ENCODE data around the gene HSPB9.
A peak's percentile ranks its signal among the peaks of the same experiment; 100 is the strongest.

HSPB9 gene, protein sequence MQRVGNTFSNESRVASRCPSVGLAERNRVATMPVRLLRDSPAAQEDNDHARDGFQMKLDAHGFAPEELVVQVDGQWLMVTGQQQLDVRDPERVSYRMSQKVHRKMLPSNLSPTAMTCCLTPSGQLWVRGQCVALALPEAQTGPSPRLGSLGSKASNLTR

DNA sequence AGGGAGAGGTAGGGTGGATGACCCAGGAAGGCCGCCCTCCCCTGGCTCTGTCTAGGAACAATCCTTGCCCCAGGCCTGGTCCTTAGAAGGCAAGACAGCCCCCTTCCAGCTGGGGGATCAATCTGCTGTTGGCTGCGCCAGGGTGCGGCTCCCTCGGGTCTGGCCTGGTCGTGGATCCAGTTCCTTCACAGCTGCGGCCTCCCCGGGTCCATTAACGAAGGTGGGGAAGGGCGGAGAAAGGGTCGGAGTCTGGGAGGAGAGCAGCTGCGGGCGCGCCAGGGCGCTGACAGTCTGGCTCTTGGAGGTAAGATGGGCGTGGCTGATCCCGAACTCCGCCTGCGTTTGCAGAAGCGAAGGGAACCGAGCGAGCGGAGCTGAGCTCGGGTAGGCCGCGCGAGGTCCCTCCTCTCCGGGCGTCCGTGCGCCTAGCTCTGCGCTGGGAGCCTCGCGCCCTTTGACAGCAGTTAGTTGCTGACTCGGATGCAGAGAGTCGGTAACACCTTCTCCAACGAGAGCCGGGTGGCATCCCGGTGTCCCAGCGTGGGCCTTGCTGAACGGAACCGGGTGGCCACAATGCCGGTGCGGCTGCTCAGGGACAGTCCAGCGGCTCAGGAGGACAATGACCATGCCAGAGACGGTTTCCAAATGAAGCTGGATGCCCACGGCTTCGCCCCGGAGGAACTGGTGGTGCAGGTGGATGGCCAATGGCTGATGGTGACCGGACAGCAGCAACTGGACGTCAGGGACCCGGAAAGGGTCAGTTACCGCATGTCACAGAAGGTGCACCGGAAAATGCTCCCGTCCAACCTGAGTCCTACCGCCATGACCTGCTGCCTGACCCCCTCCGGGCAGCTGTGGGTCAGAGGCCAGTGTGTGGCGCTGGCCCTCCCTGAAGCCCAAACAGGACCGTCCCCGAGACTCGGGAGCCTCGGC, at the start of gene HSPB9:
Gene HSPB9 (plus strand): TSS at position 434 of the 933 bp plus-strand sequence. CDS start 47 bp downstream, at position 481.
- DNase-seq: peak in 1 of 14 donors; percentile 6

DNA sequence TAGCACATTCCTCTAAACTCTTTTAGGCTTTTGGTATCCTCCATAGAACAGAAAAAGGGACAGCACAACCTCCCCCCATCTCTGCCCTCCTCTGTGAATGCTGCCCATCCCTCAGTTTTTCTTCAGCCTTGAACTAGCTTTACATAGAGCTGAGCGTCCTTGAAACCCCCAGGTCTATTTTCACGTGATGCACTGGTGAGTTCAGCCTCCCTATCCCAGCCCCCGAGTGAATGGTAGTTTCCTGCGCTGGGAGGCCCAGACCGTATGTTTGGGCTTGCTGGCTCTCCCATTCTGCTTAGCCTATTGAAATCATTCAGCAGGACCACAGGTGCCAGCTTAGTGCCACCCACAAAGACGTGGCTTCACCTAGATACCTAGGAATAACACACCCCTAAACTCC, 46.8 kb upstream of the HSPB9 start:
- no peak for DNase-seq

DNA sequence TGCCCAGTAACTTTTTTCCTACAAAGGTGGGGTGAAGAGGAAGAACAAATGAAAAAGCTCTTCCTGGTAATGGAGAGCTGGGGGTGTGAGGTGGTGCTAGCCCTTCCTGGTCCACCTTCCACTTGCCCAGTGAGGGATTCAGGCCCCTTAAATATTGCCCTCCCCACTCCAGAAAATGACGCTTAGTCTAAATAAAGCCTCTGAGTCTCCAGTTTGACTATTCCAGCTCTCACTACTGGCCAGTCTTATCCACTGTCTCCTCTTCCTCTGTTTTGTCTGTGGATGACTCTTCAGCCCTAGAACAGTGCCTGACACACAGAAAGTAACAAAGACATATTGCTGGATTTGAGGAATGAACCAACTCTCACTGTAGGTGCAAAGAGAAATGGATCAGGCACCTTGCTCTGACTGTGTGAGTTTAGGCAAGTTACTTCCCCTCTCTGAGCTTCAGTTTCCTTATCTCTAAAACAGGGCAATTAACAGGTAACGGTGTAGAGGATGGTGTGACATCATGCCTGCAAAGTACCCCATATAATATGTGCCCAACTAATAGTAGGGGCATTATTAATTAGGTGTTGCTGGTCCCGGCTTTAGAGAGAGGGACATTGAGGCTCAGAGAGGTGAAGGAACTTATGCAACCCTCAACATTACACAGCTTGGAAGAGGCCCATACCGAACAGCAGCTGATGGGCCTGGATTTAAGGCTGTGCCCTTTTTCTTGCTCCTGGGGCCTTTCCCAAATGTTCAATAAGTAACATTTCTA, 45.6 kb upstream of the HSPB9 start:
- no peak for DNase-seq

DNA sequence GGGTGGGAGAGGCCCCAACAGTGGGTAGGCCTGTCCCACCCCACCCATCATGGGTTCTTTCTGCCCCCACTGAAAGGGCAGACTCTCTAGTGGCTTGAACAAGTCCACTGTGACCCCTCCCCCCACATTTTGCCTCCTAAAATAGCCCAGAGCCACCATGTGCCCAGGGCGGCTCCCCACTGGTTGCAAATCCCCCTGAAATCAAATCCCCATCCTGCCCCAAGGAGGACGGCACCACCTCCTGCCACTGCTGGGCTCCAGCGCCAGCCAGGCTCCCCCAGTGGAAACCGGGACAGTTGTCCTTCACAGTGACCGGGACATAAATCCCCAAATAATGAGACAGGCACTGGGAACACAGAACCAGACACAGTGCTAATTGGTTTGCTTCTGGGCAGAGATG, 44.8 kb upstream of the HSPB9 start:
- no peak for DNase-seq

DNA sequence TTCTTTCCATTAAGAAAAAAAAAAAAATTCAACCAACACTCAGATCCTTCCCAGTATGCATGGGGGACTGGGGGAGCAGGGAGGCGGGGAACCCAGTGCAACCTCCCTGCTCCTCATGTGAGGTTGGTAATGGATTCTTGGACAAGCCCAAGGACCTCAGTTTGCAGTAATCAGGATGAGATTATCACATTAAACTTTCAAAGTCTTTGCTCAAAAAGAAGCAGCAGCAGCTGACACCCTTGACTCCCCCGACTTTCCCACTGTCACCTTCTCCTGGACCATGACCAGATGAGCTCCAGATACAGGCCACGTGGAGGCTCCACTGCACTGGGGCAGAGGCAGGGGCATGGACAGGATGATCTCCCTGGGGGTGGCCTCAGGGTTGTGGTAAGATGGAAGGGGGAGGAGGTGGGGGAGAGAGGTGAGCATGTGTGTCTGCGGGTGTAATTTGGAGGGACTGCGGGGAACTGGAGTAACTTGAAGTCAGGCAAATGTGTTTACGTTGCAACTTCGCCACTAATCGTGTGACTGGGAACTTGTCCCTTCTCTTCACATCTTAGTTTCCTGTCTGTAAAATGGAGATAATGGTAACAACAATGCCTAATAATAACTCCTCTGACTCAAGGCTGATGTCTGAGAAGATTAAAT, 44.1 kb upstream of the HSPB9 start:
- no peak for DNase-seq

DNA sequence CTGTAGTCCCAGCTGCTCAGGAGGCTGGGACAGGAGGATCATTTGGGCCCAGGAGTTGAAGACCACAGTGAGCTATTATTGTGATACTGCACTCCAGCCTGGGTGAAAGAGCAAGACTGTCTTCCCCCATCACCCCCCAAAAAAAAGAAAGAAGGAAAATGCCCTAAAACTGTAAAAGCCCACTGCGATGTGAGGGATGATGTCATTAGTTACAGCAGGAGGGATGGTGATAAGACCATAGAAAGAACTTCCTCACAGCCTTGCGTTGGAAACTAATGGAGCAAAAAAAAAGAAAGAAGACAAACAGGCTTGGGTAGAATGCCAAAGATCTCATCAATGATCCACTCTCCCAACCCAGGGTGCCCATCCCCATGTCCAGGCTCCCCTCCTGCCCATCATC, 43.1 kb upstream of the HSPB9 start:
- DNase-seq: no peak

DNA sequence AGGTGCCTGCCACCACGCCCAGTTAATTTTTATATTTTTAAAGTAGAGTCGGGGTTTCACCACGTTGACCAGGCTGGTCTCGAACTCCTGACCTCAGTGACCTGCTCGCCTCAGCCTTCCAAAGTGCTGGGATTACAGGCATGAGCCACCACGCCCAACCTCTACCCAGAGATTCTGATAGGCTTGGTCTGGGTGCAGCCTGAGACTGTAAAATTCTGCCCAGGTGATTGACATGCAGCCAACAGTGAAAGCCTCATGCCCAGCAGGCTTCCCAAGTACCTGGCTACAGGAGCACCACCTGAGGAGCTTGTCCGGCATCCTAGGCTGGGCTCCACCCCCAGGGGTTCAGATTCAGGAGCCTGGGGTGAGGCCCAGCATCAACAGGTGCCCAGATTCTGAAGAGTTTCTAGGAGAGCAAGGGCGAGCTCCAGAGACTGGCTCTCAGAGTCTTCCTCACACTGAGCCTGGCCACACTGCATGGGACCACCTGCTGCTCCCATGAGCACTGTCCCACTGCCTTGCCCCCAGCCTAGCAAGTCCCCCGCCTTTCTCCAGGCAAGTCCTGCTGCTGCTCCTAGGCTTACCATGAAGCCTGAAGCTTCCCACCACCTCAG, 41.0 kb upstream of the HSPB9 start:
- DNase-seq: no peak

DNA sequence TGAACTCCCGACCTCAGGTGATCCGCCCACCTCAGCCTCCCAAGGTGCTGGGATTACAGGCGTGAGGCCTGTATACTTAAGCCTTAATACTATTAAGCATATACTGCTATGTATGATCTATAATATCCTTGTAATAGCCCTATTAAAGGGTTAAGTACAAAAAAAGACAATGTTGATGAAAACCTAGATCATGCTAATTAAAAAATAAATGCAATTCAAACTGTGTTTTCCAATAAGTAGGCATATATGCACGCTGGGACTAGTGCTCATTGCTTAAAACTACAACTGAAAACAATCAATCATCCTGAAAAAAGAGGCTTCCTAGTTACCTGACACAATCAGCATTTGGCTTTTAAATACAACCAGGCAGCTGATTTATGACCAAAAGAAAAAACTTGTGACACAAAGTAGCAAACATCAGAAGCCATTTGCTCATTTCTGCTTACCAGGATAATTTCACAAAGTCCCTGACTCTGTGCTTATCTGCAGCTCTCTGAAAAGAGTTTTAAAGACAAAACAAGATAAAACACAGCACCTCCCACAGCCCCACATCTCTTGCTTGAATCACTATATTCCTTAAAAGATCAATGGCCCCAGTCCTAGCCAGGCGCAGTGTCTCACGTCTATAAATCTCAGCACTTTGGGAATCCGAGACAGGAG, 35.4 kb upstream of the HSPB9 start:
- no peak for DNase-seq

DNA sequence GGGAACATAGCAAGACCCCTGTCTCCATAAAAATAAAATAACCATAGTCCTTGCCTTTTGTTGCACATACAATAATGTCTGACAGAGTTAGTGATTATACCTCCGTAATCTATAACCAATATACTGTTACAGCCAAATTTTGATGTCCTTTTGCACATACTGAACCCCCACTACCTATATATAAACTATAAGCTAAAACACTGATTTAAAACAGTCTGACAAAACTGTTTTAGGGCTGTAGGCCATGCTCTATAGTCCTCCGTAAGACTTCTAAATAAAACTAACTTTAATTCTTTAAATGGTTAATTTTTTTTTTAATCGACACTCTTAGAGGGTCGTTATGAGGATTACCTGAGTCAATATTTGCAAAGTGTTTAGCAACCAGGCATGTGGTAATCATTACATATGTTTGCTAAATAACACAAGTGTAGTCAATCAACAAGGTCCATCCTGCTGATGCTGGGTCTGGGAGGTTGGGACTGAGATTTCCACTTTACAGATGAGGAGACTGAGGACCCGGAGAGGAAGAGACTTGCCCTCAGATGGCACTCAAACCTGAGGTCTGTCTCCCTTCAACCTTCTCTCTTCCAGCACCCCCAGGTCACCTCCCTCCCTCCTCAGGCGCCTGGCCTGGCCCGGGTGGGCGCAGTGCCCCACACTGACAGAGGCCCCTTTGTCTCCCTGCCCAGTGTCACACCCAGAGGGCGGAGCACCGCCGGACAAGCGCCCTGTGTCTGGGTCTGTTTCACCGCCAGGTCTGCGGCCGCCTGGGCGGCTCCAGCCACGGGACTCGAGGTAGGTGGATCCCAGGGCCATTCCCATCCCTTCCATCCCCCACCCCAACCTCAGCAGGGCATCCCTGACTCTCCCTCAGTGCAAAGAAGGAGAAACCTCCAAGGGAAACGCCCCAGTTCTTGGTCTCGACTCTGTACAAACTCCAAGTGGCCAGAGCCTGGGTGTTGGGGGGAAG, 34.6 kb upstream of the HSPB9 start:
- DNase-seq: peak in 5 of 14 donors; percentile 13 to 42 (median 30)

DNA sequence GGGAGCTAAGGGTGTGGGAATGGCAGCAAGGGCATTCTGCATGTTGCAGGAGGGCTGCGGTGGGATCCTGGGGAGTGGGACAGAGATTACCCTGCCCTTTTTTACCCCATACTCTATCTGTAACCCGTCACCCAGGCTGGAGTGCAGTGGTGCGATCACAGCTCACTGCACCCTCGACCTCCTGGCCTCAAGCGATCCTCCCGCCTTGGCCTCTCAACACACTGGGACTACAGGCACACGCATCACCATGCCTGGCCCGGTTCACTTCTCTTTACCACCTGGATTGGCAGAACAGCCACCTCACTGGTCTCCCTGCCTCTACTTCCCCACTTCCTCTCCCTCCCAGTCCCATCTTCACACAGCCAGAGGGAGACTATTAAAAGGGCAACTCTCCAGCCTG, 33.9 kb upstream of the HSPB9 start:
- no peak for DNase-seq

DNA sequence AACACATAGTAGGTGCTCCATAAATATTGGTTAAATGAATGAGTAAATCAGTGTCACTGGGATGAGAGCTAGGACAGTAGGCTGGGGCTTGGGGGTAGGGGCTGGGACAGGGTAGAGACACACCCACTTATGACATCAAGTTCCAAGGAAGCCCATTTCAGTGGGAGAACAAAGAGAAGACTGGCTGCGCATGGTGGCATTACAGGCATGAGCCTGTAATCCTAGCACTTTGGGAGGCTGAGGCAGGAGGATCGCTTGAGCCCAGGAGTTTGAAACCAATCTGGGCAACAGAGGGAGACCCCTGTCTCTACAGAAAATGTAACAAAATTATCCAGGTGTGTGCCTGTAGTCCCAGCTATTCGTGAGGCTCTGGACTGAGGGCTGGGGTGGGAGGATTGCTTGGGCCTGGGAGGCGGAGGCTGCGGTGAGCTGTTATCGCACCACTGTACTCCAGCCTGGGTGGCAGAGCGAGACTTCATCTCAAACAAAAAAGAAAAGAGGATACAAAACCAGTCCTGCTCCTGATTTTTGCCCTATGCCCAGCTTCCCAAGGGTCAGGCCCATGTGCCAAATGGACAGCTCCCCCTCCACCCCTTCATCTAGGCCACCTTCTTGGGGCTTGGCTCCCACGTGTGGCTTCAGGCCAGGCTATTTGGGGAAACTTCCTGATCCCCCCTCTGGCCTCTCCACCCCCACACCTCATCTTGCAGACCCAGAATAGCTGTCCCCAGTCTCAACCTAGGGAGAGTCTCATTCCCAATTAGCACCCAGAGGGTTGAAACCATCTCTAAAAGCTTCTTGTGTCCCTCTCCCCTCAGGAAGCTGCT, 31.4 kb upstream of the HSPB9 start:
- DNase-seq: no peak

DNA sequence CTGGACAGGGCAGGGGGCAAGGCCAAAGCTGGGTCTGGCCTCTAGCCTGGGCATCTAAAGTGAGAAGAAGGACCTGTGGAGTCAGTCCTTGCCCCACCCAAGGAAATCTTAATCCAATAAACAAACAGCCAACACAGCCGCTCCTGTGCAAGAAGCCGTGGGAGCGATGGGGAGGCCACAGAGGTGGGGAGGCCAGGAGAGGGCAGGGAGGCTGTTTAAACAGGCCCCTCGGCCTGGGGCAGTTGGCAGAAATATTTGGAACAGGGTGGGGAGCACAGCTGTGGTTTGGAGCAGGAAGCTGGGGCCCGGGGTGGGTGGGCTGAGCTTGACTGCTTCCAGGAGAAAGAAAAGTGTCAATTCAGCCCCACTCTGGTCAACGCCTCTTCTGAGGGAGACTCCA, 29.7 kb upstream of the HSPB9 start:
- no peak for DNase-seq

DNA sequence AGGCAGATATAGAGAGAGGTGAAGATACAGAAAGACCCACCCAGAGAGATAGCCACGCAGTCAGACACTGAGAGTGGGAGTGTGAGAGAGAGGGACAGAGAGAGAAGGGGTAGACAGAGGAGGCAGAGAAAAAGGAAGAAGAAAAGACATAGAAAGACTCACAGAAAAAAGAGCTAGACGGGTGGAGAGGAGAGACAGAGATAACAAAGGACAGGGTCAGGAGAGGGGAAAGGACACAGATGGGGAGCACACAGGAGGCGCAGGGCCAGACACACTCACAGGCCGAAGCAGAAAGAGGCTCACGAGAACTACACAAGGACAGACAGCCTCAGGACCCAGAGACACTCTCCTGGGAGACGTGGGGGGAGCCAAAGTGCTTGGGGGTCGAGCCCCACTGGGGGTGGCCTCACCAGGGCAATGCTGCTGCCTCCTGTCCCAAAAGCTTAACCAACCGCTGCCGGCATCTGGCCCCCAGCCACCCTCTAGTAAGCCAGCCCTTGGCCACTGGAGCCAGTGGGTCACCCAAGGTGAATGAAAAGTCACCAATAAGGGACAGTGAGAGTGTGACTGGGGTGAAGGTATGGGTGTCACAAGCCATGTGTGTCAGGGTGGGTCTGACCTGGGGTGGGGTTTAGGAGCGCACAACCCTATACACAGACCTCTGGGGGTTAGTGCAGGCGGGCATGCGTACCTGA, 28.1 kb upstream of the HSPB9 start:
- no peak for DNase-seq

DNA sequence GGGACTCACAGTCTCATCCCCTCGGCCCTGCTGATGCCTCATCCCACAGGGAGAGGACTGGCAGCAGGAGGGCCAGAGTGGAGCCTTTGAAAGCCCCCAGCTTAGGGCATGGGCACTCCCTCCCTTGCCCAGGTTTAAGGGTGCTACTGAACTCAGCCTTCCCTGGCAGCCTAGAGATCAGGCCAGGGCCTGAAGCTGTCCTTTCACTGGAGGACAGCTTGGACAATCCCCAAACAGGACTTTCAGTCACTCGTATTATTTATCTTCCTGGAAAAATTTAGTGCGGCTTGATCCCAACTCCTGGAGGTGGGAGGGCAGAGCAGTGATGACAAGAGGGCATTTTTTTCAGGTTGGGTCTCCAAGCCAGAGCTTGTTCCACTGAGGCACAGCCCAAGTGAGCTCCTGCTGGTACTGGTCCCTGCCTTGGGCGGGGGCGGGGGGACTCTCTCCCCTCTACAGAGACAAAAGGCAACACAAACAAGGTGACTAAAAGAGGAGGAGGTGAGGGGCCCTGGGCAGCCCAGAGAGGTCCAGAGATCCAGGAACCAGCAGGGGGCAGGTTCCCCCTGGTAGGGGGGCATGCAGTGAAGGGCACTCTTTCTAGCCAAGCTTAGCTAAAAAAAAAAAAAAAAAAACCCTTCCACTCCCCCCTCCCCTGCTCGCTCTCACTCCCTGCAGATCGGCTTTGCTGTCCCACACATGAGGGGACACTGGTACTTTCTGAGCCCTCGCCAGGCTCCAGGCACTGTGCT, 26.1 kb upstream of the HSPB9 start:
- DNase-seq: no peak

DNA sequence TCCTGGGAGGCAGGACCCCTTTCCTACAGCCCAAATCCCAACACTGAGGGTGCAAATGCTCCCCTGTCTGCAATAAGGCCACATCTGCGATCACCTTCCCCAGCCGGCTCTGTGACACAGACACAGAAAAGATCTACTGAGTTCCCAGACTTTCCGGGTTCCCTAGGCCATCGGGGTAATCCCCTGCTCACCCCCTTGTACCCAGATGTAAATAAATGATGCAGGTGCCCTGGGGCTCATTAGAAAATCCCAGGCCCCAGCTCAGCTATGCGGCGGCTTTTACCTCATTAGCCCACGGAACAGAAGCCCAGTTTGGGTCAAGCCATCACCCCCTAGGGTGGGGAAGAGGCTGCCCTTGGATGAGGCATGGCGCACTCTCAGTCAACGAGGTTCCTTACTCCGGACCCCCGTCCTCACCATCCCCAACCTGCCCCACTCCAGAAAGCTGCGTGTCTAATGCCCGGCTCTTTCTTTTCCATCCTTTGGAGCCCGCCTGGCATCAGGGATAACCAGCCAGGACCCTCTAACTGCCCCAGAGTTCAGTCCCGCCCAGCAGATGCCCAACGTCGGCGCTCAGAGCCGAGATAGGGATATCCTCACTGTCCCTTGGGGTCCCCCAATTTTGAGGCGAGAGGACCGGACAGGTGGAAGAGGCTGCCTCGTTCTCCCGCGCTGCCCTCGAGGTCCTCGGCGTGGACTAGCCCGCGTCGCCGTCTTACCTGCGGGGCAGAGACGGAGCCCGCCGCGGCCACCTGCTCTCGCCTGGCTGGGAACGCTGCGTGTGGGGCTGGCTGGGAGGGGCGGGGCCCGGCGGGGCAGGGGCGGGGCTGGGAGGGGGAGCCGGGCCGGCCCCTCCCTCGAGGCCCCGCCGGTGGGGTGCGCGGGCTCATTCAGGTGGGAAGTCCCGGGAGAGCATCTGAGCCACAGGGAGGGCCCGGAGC, 24.6 kb upstream of the HSPB9 start, which contains the start of gene ZNF385C:
Gene ZNF385C (minus strand): TSS at position 783 of the 941 bp plus-strand sequence. CDS start 35,417 bp downstream, outside the sequence.
- DNase-seq: no peak

DNA sequence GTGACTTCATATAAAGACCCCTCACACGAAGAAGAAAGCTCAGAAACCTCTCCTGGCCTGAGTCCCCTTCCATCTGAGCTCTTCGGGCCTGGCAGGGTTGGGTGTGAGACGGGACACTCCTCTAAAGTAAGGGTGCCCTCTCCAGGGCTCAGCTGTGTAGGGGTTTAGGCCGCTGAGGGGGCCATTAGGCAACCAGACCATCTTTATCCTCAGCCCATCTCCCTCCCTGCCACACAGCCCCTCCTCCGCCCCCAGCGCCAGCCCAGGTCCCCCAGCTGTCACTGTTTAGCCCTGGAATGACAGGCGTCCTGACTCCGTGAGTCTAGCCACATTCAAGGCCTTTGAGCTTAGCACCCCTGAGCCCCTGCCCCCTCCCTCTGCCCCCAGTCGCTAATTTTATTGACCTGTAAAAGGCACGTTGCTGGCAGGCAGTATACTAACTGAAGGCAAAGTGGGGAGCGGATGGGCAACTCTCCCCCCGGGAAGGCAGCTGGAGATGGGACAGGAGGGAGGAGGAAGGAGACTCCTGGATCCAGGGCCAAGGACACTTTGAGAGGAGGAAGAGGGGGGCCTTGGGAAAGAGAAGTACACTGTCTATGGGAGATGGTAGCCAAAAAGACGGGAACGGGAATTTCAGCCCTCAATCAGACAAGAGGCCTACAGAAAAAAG, 23.7 kb upstream of the HSPB9 start:
- no peak for DNase-seq

Data from C1 segment of cervical spinal cord (tissue), 14 donors.